SIG-M5 (cell line): ENCODE measurements around the gene SPRY4.
A peak's percentile ranks its signal among the peaks of the same experiment; 100 is the strongest.
"Not testable (repeated sequence)": the region's sequence is repeated elsewhere in the genome, so short reads cannot be mapped to it uniquely, and the experiment has no call there.

ENCODE experiments used
- DNase-seq: peaks from one replicate; lab custom pipeline; 2025; lab: John Stamatoyannopoulos, UW

Gene SPRY4

GRCh38 chr5:142324871-142325724 lies at the start of gene SPRY4:
SPRY4 (minus strand) TSS chr5:142325021; CDS start chr5:142315108, 9,913 bp downstream.
- DNase-seq, result peak; percentile 75

GRCh38 chr5:142368529-142368928 lies 43.7 kb upstream of the SPRY4 start:
- DNase-seq, result no peak

- DNase-seq, result no peak
Measured at GRCh38 chr5:142366007-142366406, 41.2 kb upstream of the SPRY4 start.

GRCh38 chr5:142364251-142365145 lies 39.7 kb upstream of the SPRY4 start:
- DNase-seq, result no peak

GRCh38 chr5:142363619-142363963 lies 38.8 kb upstream of the SPRY4 start:
- DNase-seq, result no peak

GRCh38 chr5:142362193-142362592 lies 37.4 kb upstream of the SPRY4 start:
- not testable (repeated sequence) for DNase-seq

- DNase-seq, result no peak
Measured at GRCh38 chr5:142360607-142361120, 35.8 kb upstream of the SPRY4 start.

GRCh38 chr5:142360051-142360498 lies 35.3 kb upstream of the SPRY4 start:
- no peak for DNase-seq

- DNase-seq, result no peak
Measured at GRCh38 chr5:142358648-142359047, 33.8 kb upstream of the SPRY4 start.

GRCh38 chr5:142358121-142358520 lies 33.3 kb upstream of the SPRY4 start:
- no peak for DNase-seq

GRCh38 chr5:142357469-142358090 lies 32.8 kb upstream of the SPRY4 start:
- no peak for DNase-seq

GRCh38 chr5:142356716-142357468 lies 32.1 kb upstream of the SPRY4 start:
- peak; percentile 89 for DNase-seq

- DNase-seq, result no peak
Measured at GRCh38 chr5:142356349-142356715, 31.5 kb upstream of the SPRY4 start.

- DNase-seq, result no peak
Measured at GRCh38 chr5:142353071-142353472, 28.3 kb upstream of the SPRY4 start.

- no peak for DNase-seq
Measured at GRCh38 chr5:142350021-142350420, 25.2 kb upstream of the SPRY4 start.

GRCh38 chr5:142346706-142347105 lies 21.9 kb upstream of the SPRY4 start:
- DNase-seq, result no peak

GRCh38 chr5:142344915-142345314 lies 20.1 kb upstream of the SPRY4 start:
- DNase-seq, result not testable (repeated sequence)

GRCh38 chr5:142343531-142343930 lies 18.7 kb upstream of the SPRY4 start:
- no peak for DNase-seq

- no peak for DNase-seq
Measured at GRCh38 chr5:142342128-142342981, 17.5 kb upstream of the SPRY4 start.

GRCh38 chr5:142339781-142340180 lies 15.0 kb upstream of the SPRY4 start:
- no peak for DNase-seq

- no peak for DNase-seq
Measured at GRCh38 chr5:142334538-142334937, 9.7 kb upstream of the SPRY4 start.
